Calu3 (cell line): ENCODE results near the gene WDR7. TPM values are rescaled to one million over a fixed set of nuclear protein-coding genes. Genes with fewer than 3 reads are reported as not detected.

ENCODE experiments used
- BruUV-seq: library from RNA; stranded (reverse); fragments of 400-500 nt; replicated peaks from 2 replicates; lab custom pipeline; 2021; lab: Mats Ljungman, UMichigan
- CTCF ChIA-PET: fragments of 300-600 bp; sonication (Branson Sonifier 250); formaldehyde crosslinking; loops from one replicate; lab custom pipeline; 2022; ENCODE audit warnings: antibody characterized with exemption; lab: Charles Lee
- DNase-seq: peaks from one replicate; pipeline ENCODE4 v3.0.0; 2022
- H3K27ac Mint-ChIP-seq: one replicate; pipeline ENCODE4 v1.8.0; 2022; ENCODE audit warnings: mixed read lengths; ENCODE audit not compliant: unreplicated experiment
- H3K27me3 Mint-ChIP-seq: one replicate; pipeline ENCODE4 v1.8.0; 2022; ENCODE audit warnings: mixed read lengths; ENCODE audit not compliant: unreplicated experiment
- H3K36me3 Mint-ChIP-seq: one replicate; pipeline ENCODE4 v1.8.0; 2022; ENCODE audit warnings: mild to moderate bottlenecking, moderate library complexity, mixed read lengths; ENCODE audit not compliant: insufficient read depth, unreplicated experiment
- H3K4me1 Mint-ChIP-seq: one replicate; pipeline ENCODE4 v1.8.0; 2022; ENCODE audit warnings: mild to moderate bottlenecking, low read depth, mixed read lengths; ENCODE audit not compliant: unreplicated experiment
- H3K4me3 Mint-ChIP-seq: one replicate; pipeline ENCODE4 v1.8.0; 2022; ENCODE audit warnings: mild to moderate bottlenecking, low read depth, moderate library complexity, mixed read lengths; ENCODE audit not compliant: unreplicated experiment
- H3K9me3 Mint-ChIP-seq: one replicate; pipeline ENCODE4 v1.8.0; 2022; ENCODE audit warnings: low read depth, mixed read lengths; ENCODE audit not compliant: unreplicated experiment
- CTCF ChIP-seq: fragments of 200-600 bp; IDR thresholded peaks from one replicate; pipeline ENCODE4 v1.8.0; 2022; ENCODE audit warnings: antibody characterized with exemption; ENCODE audit not compliant: unreplicated experiment
- intact Hi-C: fragments of 100-400 bp; cut with micrococcal nuclease; formaldehyde crosslinking; loops from one replicate; pipeline ENCODE4 v1.10.0; 2022; ENCODE audit not compliant: unreplicated experiment
- total RNA-seq: library from RNA; stranded (reverse); gene quantifications from 2 replicates; pipeline ENCODE4 v1.2.3, GENCODE V29; 2022

Gene WDR7
- total RNA-seq, 1 experiment from 2014 or later = 16.2 TPM

GRCh38 chr18:56815926-56816325, 164.8 kb downstream of the WDR7 start:
- intact Hi-C loops = no loop called here
- H3K4me1 Mint-ChIP-seq = no peaks in the 10 kb centered on the region
- H3K27ac Mint-ChIP-seq = no peak overlapping the region
- CTCF ChIA-PET = no interaction called here
- H3K27me3 Mint-ChIP-seq = no peaks in the 10 kb centered on the region
- no TSS peak for BruUV-seq
- H3K4me3 Mint-ChIP-seq = no peak overlapping the region
- H3K36me3 Mint-ChIP-seq = no peaks in the 10 kb centered on the region
- DNase-seq = no peak
- H3K9me3 Mint-ChIP-seq = no peaks in the 10 kb centered on the region
- no peak for TF ChIP-seq CTCF

- CTCF ChIA-PET = no interaction called here
- H3K27me3 Mint-ChIP-seq = no peaks in the 10 kb centered on the region
- no peaks in the 10 kb centered on the region for H3K4me1 Mint-ChIP-seq
- no peak overlapping the region for H3K4me3 Mint-ChIP-seq
- no peak for DNase-seq
- intact Hi-C loops = no loop called here
- no TSS peak for BruUV-seq
- H3K9me3 Mint-ChIP-seq = no peaks in the 10 kb centered on the region
- no peaks in the 10 kb centered on the region for H3K36me3 Mint-ChIP-seq
- H3K27ac Mint-ChIP-seq = no peak overlapping the region
- TF ChIP-seq CTCF = no peak
Observed at GRCh38 chr18:56823986-56824565, 172.9 kb downstream of the WDR7 start.

GRCh38 chr18:56825321-56825720, 174.2 kb downstream of the WDR7 start:
- H3K4me1 Mint-ChIP-seq = no peaks in the 10 kb centered on the region
- no TSS peak for BruUV-seq

GRCh38 chr18:56825878-56826277, 174.7 kb downstream of the WDR7 start:
- H3K27me3 Mint-ChIP-seq = no peaks in the 10 kb centered on the region
- H3K9me3 Mint-ChIP-seq = no peaks in the 10 kb centered on the region
- H3K4me3 Mint-ChIP-seq = no peak overlapping the region
- CTCF ChIA-PET = interaction anchor here (0.5 to 0.9 kb wide), 3 partner anchors 8 to 172 kb away, joined by 3 to 6 read pairs (median 3); no protein-coding TSS in a partner anchor
- no peak for TF ChIP-seq CTCF
- H3K27ac Mint-ChIP-seq = no peak overlapping the region
- no peaks in the 10 kb centered on the region for H3K36me3 Mint-ChIP-seq
- intact Hi-C loops = no loop called here
- no peaks in the 10 kb centered on the region for H3K4me1 Mint-ChIP-seq
- no peak for DNase-seq
- BruUV-seq = no TSS peak

More at GRCh38 chr18:56825321-56825720, 174.2 kb downstream of the WDR7 start:
- H3K9me3 Mint-ChIP-seq = no peaks in the 10 kb centered on the region
- no peak overlapping the region for H3K27ac Mint-ChIP-seq
- no peaks in the 10 kb centered on the region for H3K36me3 Mint-ChIP-seq
- TF ChIP-seq CTCF = no peak
- no peak for DNase-seq
- CTCF ChIA-PET = interaction anchor here (0.5 kb wide), 1 partner anchor 8 kb away, joined by 3 read pairs; no protein-coding TSS in a partner anchor
- no peaks in the 10 kb centered on the region for H3K27me3 Mint-ChIP-seq
- no peak overlapping the region for H3K4me3 Mint-ChIP-seq
- intact Hi-C loops = no loop called here
